Esophagus squamous epithelium (tissue), 4 donors: ENCODE measurements around the gene PARD3.

Source experiments
- POLR2A ChIP-seq, 4 donors: fragments of 450-650 bp; IDR thresholded peaks; one replicate each; pipeline ENCODE4 v1.6.1; 2017; ENCODE audit warnings: antibody characterized with exemption in 4 of 4, mild to moderate bottlenecking in 4 of 4, moderate library complexity in 3 of 4
- TF ChIP-seq, protein P1 (sequence below), 6 experiments: fragments of 450-650 bp in 4 of 6; fragments of 200-600 bp in 2 of 6; sonication (generic) in 2 of 6; IDR thresholded peaks; one replicate each; pipeline ENCODE4 v1.5.1; 2016 to 2019; ENCODE audit warnings: antibody characterized with exemption in 6 of 6, mild to moderate bottlenecking in 4 of 6, moderate library complexity in 4 of 6

DNA sequence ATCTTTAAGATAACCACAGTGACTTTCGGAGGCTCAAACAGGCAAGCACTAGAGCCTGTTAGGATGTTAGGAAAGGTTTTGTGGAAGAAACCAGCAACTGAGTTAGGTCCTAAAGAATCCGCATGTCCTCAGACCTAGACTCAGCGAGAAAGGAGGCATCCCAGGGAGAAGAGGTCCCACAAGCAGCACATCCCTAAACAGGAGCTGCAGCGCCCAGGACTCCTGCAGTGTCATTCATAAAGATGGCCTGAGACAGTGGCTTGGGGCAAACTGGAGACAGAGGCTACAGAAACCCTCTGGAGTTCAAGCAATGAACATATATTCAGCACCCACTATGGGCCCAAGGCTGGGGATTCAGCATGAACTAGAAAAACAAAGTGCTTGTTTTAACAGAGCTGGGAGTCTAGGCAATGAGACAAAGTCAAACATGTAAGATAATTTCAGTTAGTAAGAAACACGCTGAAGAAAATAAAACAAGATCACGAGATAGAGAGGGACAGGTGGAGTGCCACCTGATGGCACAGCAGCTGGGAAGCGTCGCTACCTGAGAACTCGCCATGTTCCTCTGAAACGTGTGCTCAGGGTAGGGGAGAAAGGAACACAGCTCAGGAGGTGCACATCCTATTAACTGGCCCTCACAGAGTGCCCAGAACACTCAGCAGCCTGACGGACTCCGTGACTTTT is 48.1 kb downstream of the PARD3 start:
- TF ChIP-seq, protein P1, sequence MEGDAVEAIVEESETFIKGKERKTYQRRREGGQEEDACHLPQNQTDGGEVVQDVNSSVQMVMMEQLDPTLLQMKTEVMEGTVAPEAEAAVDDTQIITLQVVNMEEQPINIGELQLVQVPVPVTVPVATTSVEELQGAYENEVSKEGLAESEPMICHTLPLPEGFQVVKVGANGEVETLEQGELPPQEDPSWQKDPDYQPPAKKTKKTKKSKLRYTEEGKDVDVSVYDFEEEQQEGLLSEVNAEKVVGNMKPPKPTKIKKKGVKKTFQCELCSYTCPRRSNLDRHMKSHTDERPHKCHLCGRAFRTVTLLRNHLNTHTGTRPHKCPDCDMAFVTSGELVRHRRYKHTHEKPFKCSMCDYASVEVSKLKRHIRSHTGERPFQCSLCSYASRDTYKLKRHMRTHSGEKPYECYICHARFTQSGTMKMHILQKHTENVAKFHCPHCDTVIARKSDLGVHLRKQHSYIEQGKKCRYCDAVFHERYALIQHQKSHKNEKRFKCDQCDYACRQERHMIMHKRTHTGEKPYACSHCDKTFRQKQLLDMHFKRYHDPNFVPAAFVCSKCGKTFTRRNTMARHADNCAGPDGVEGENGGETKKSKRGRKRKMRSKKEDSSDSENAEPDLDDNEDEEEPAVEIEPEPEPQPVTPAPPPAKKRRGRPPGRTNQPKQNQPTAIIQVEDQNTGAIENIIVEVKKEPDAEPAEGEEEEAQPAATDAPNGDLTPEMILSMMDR (IDR thresholded peaks at IDR 0.05), result no peak
- TF ChIP-seq POLR2A (IDR thresholded peaks at IDR 0.05), result no peak
